ENCODE data around the gene TRABD2A.
"Not testable (repeated sequence)": the region's sequence is repeated elsewhere in the genome, so short reads cannot be mapped to it uniquely, and the experiment has no call there.

Gene TRABD2A

GRCh38 chr2:84782717-84783442 is 98.0 kb downstream of the TRABD2A start:
- peaks cover 67% of the 10 kb centered on the region for H3K4me1 Mint-ChIP-seq
- peaks cover 4% of the 10 kb centered on the region for H3K9me3 Mint-ChIP-seq
- DNase-seq, result no peak
- no peaks in the 10 kb centered on the region for H3K36me3 Mint-ChIP-seq (ENCODE audit: low read depth)
- peak; percentile 63 for ATAC-seq
- H3K27ac Mint-ChIP-seq, result peak overlapping the region; percentile 77
- H3K4me3 Mint-ChIP-seq, result peak overlapping the region; percentile 42
- H3K27me3 Mint-ChIP-seq, result no peaks in the 10 kb centered on the region

DNA sequence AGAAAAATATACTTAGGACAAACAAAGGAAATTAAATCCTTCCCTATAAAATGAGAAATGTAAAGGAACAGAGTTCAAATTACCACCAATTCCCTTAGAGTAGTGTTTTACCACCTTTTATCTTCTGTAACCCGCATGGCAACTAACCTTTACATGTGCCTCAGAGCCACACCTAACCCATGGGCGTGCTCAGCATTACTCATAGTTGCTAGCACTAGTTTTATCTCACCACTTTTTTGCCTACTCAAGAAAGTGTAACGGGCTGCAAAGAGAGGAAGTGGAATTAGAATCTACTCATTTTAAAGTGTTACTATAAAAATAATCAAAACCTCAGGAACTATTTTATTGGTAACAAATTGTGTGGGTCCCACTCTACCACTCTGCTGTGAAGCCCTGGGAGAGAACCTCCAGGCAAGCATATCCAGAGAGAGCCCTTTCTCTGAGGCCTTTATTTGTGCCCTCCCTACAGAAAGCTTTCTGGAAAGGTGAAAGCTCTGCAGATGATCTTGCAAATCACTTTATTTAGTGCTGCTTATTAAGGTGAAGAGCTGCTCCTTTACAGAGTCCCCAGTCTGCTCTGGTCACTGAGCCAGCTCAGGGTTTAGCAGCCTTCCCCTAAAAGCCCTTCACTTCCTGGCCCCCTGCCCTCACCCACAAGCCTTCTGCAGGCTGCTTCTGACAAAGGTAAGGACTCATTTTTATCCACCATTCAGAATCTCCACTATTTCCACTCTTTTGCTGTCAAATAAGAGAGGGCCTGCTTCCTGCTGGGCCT is 98.8 kb downstream of the TRABD2A start:
- H3K27ac Mint-ChIP-seq, result peak overlapping the region; percentile 77
- H3K9me3 Mint-ChIP-seq, result peaks cover 7% of the 10 kb centered on the region
- no peaks in the 10 kb centered on the region for H3K36me3 Mint-ChIP-seq (ENCODE audit: low read depth)
- H3K4me1 Mint-ChIP-seq, result peaks cover 67% of the 10 kb centered on the region
- H3K27me3 Mint-ChIP-seq, result no peaks in the 10 kb centered on the region
- H3K4me3 Mint-ChIP-seq, result peak overlapping the region; percentile 32
- ATAC-seq (peak; percentile 94), DNase-seq (peak; percentile 49)

GRCh38 chr2:84779781-84780180 is 101.1 kb downstream of the TRABD2A start:
- Mint-ChIP-seq H3K9me3 (peaks cover 26% of the 10 kb centered on the region), H3K27ac (peak overlapping the region; percentile 14), H3K4me3 (no peak overlapping the region), H3K4me1 (peaks cover 62% of the 10 kb centered on the region), H3K27me3 (no peaks in the 10 kb centered on the region), H3K36me3 (ENCODE audit: low read depth) (peaks cover 1% of the 10 kb centered on the region)
- DNase-seq (no peak), ATAC-seq (peak; percentile 31)

DNA sequence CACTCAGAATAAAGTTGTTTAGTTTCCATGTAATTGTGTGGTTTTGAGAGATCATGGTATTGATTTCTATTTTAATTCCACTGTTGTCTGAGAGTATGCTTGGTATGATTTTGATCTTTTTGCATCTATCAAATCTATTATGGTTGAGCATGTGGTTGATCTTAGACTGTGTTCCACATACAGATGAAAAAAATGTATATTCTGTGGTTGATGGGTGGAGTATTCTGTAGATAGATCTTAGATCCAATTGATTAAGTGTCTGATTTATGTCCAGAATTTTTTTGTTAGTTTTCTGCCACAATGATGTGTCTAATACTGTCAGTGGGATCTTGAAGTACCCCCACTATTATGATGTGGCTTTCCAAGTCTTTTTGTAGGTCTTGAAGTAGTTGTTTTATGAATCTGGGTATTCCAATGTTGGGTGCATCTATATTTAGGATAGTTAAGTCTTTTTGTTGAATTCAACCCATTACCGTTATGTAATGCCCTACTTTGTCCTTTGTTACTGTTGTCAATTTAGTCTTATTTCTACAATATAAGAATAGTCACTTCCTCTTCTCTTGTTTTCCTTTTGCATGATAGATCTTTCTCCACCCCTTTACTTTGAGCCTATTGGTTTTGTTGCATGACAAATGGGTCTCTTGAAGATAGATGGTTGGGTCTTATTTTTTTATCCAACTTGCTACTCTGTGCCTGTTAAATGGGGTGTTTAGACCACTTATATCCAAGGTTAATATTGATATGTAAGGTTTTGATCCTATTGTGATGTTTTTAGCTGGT is 101.8 kb downstream of the TRABD2A start:
- no peak overlapping the region for H3K4me3 Mint-ChIP-seq
- H3K36me3 Mint-ChIP-seq (ENCODE audit: low read depth), result peaks cover 3% of the 10 kb centered on the region
- H3K9me3 Mint-ChIP-seq, result peaks cover 32% of the 10 kb centered on the region
- ATAC-seq, result no peak
- H3K27me3 Mint-ChIP-seq, result no peaks in the 10 kb centered on the region
- peak overlapping the region; percentile 14 for H3K27ac Mint-ChIP-seq
- peaks cover 55% of the 10 kb centered on the region for H3K4me1 Mint-ChIP-seq
- DNase-seq, result no peak

GRCh38 chr2:84776011-84776410 is 104.9 kb downstream of the TRABD2A start:
- H3K27ac Mint-ChIP-seq, result no peak overlapping the region
- H3K9me3 Mint-ChIP-seq, result peaks cover 49% of the 10 kb centered on the region
- no peaks in the 10 kb centered on the region for H3K27me3 Mint-ChIP-seq
- peaks cover 8% of the 10 kb centered on the region for H3K36me3 Mint-ChIP-seq (ENCODE audit: low read depth)
- no peak overlapping the region for H3K4me3 Mint-ChIP-seq
- DNase-seq, result no peak
- peaks cover 25% of the 10 kb centered on the region for H3K4me1 Mint-ChIP-seq
- ATAC-seq, result no peak

DNA sequence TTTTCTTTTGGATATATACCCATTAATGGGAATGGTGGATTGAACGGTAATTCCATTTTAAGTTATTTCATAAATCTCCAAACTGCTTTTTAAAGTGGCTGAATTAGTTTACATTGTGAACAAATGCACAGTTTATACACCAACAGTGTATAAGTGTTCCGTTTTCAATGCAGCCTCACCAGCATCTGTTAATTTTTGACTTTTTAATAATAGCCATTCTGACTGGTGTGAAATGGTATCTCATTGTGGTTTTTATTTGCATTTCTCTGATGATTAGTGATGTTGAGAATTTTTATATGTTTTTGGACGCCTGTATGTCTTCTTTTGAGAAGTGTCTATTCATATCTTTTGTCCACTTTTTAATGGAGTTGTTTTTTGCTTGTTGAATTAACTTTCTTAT is 107.3 kb downstream of the TRABD2A start:
- H3K4me3 Mint-ChIP-seq; H3K4me1 Mint-ChIP-seq; H3K27me3 Mint-ChIP-seq; H3K36me3 Mint-ChIP-seq (ENCODE audit: low read depth); DNase-seq; ATAC-seq; H3K27ac Mint-ChIP-seq: not testable (repeated sequence)
- H3K9me3 Mint-ChIP-seq, result peaks cover 50% of the 10 kb centered on the region

All from activated naive CD8-positive, alpha-beta T cell treated with anti-CD3 and anti-CD28 coated beads, Interleukin-2, amount 50 U/mL, for 24 hours (primary cell).